DMS53 treated with DMSO at 0.1 percent for 48 hours (cell line): ENCODE measurements around the gene TPH2.

Source experiments
- DNase-seq: peaks from one replicate; lab custom pipeline; 2025; ENCODE audit not compliant: unreplicated experiment; lab: John Stamatoyannopoulos, UW

TPH2 gene

GRCh38 chr12:71938728-71939385, at the start of gene TPH2:
TPH2 (plus strand) TSS chr12:71938845; CDS start chr12:71938987, 142 bp downstream.
- DNase-seq: peak; percentile 85

GRCh38 chr12:71890475-71890874, 48.2 kb upstream of the TPH2 start:
- DNase-seq: no peak

- no peak for DNase-seq
Measured at GRCh38 chr12:71892059-71892458, 46.6 kb upstream of the TPH2 start.

- no peak for DNase-seq
Measured at GRCh38 chr12:71896205-71896882, 42.3 kb upstream of the TPH2 start.

GRCh38 chr12:71900091-71900490, 38.6 kb upstream of the TPH2 start:
- DNase-seq: no peak

GRCh38 chr12:71904629-71905028, 34.0 kb upstream of the TPH2 start:
- no peak for DNase-seq

GRCh38 chr12:71935594-71935993, 3.1 kb upstream of the TPH2 start:
- no peak for DNase-seq

GRCh38 chr12:71940068-71940467, 1.4 kb downstream of the TPH2 start:
- DNase-seq: no peak

GRCh38 chr12:71941174-71941573, 2.5 kb downstream of the TPH2 start:
- DNase-seq: no peak

GRCh38 chr12:71942259-71942658, 3.6 kb downstream of the TPH2 start:
- no peak for DNase-seq

- no peak for DNase-seq
Measured at GRCh38 chr12:71942703-71943102, 4.1 kb downstream of the TPH2 start.

- DNase-seq: no peak
Measured at GRCh38 chr12:71945121-71945520, 6.5 kb downstream of the TPH2 start.

GRCh38 chr12:71945883-71946282, 7.2 kb downstream of the TPH2 start:
- no peak for DNase-seq

- DNase-seq: peak; percentile 99
Measured at GRCh38 chr12:71947645-71948105, 9.0 kb downstream of the TPH2 start.

- no peak for DNase-seq
Measured at GRCh38 chr12:71948390-71948789, 9.7 kb downstream of the TPH2 start.

GRCh38 chr12:71949646-71950045, 11.0 kb downstream of the TPH2 start:
- DNase-seq: no peak

GRCh38 chr12:71950404-71950803, 11.8 kb downstream of the TPH2 start:
- no peak for DNase-seq

GRCh38 chr12:71950819-71951218, 12.2 kb downstream of the TPH2 start:
- no peak for DNase-seq

- no peak for DNase-seq
Measured at GRCh38 chr12:71954083-71954778, 15.6 kb downstream of the TPH2 start.

GRCh38 chr12:71954861-71955260, 16.2 kb downstream of the TPH2 start:
- DNase-seq: no peak

GRCh38 chr12:71955970-71956369, 17.3 kb downstream of the TPH2 start:
- DNase-seq: no peak

GRCh38 chr12:71958056-71958455, 19.4 kb downstream of the TPH2 start:
- peak; percentile 25 for DNase-seq
